ENCODE data around the gene CYP11A1. TPM values are rescaled to one million over a fixed set of nuclear protein-coding genes. Genes with fewer than 3 reads are reported as not detected.

Gene CYP11A1
- total RNA-seq, 1 experiment from 2014 or later, result 1.7 TPM

GRCh38 chr15:74339371-74339770 lies 28.1 kb downstream of the CYP11A1 start:
- H3K23ac ChIP-seq (ENCODE audit: insufficient read length, low read depth, low read length), result no peak overlapping the region
- no peak overlapping the region for H3K4me2 ChIP-seq (ENCODE audit: insufficient read depth, insufficient read length, low read length)
- no peak overlapping the region for H3T11ph ChIP-seq (ENCODE audit: low read length)
- Mint-ChIP-seq H3K27me3 (ENCODE audit: low read depth) (peaks cover 14% of the 10 kb centered on the region), H3K9me3 (no peaks in the 10 kb centered on the region; a peak in 1 of 5 replicates), H3K4me1 (no peaks in the 10 kb centered on the region), H3K4me3 (no peak overlapping the region), H3K36me3 (ENCODE audit: insufficient read depth in 1 of 3, low read depth in 3 of 3) (peaks cover 0 to 2% (median 0%) of the 10 kb centered on the region in 3 experiments; a peak in 1 of 7 replicates), H3K27ac (no peak overlapping the region)
- no peak overlapping the region for H2AK5ac ChIP-seq (ENCODE audit: insufficient read length, low read length)
- H4K5ac ChIP-seq (ENCODE audit: insufficient read length, low read depth, low read length), result no peak overlapping the region
- H2BK15ac ChIP-seq (ENCODE audit: low read depth, low read length), result no peak overlapping the region
- WGBS (ENCODE audit: extremely low coverage, insufficient read length, low lambda C conversion rate), result no CpG with 5 or more reads among the region's 9 CpGs
- H3K27me3 ChIP-seq (ENCODE audit: insufficient read depth, low read length), result no peaks in the 10 kb centered on the region
- H2BK20ac ChIP-seq (ENCODE audit: low read depth, low read length, poor library complexity, severe bottlenecking), result no peak overlapping the region
- H2BK12ac ChIP-seq (ENCODE audit: insufficient read length, low read depth, low read length), result no peak overlapping the region
- H2AFZ ChIP-seq (ENCODE audit: low read length), result no peak overlapping the region
- no peak overlapping the region for H3K27ac ChIP-seq (ENCODE audit: insufficient read length, low read depth, low read length)
- no peaks in the 10 kb centered on the region for H3K4me1 ChIP-seq (ENCODE audit: insufficient read depth, low read length)
- H4K91ac ChIP-seq (ENCODE audit: insufficient read length, low read depth, low read length), result no peak overlapping the region
- no peak for DNase-seq
- H2BK120ac ChIP-seq (ENCODE audit: low read depth, low read length, poor library complexity, severe bottlenecking), result no peak overlapping the region
- H3K79me1 ChIP-seq (ENCODE audit: insufficient read depth, low read depth, low read length, poor library complexity, severe bottlenecking), result no peaks in the 10 kb centered on the region
- no peak overlapping the region for H2BK5ac ChIP-seq (ENCODE audit: insufficient read length, low read length)
- no peaks in the 10 kb centered on the region for H3K9me3 ChIP-seq (ENCODE audit: control insufficient read depth, low read depth, low read length)
- no peak overlapping the region for H3K56ac ChIP-seq (ENCODE audit: insufficient read length, low read depth, low read length)
- no peak overlapping the region for H3K4ac ChIP-seq (ENCODE audit: low read depth, low read length)
- no peaks in the 10 kb centered on the region for H4K20me1 ChIP-seq (ENCODE audit: control insufficient read depth, insufficient read depth, insufficient read length)
- H4K8ac ChIP-seq (replicated peaks; ENCODE audit: insufficient read length, low read depth, low read length), result no peak overlapping the region
- no peaks in the 10 kb centered on the region for H3K23me2 ChIP-seq (ENCODE audit: insufficient read length, low read depth, low read length, poor library complexity, severe bottlenecking)
- H3K79me2 ChIP-seq (ENCODE audit: insufficient read depth, low read length), result no peaks in the 10 kb centered on the region
- H3K18ac ChIP-seq (ENCODE audit: insufficient read length, low read depth, low read length), result no peak overlapping the region
- no peak for TF ChIP-seq CTCF (conservative IDR thresholded peaks at IDR 0.05)
- H3K9ac ChIP-seq (ENCODE audit: extremely low read depth, insufficient read length, low read length), result no peak overlapping the region
- H3K14ac ChIP-seq (ENCODE audit: insufficient read depth, low read length), result no peak overlapping the region; the same call in 1 of the 2 replicates
